HG03432 (cell line): Measurements from ENCODE around the gene CAMTA1.
A peak's percentile ranks its signal among the peaks of the same experiment; 100 is the strongest.
"Not testable (repeated sequence)": the region's sequence is repeated elsewhere in the genome, so short reads cannot be mapped to it uniquely, and the experiment has no call there.

ENCODE experiments used
- ATAC-seq: cut with Tn5 transposase; IDR thresholded peaks from one replicate; pipeline ENCODE4 v1.9.1; 2021; ENCODE audit warnings: mild to moderate bottlenecking, moderate library complexity; ENCODE audit not compliant: unreplicated experiment

The CAMTA1 gene

GRCh38 chr1:6810146-6810734 lies 25.0 kb downstream of the CAMTA1 start:
- ATAC-seq = not testable (repeated sequence)

- ATAC-seq = no peak
Observed at GRCh38 chr1:6811583-6811982, 26.3 kb downstream of the CAMTA1 start.

GRCh38 chr1:6813165-6813564 lies 27.9 kb downstream of the CAMTA1 start:
- no peak for ATAC-seq

- ATAC-seq = no peak
Observed at GRCh38 chr1:6815726-6816125, 30.5 kb downstream of the CAMTA1 start.

GRCh38 chr1:6819246-6820040 lies 34.2 kb downstream of the CAMTA1 start:
- no peak for ATAC-seq

GRCh38 chr1:6820899-6821298 lies 35.6 kb downstream of the CAMTA1 start:
- ATAC-seq = no peak

- ATAC-seq = peak; percentile 73
Observed at GRCh38 chr1:6822530-6823359, 37.5 kb downstream of the CAMTA1 start.

GRCh38 chr1:6823793-6824192 lies 38.5 kb downstream of the CAMTA1 start:
- ATAC-seq = no peak

- no peak for ATAC-seq
Observed at GRCh38 chr1:6824665-6825368, 39.6 kb downstream of the CAMTA1 start.

GRCh38 chr1:6825828-6826227 lies 40.6 kb downstream of the CAMTA1 start:
- no peak for ATAC-seq

GRCh38 chr1:6827079-6827478 lies 41.8 kb downstream of the CAMTA1 start:
- ATAC-seq = no peak

GRCh38 chr1:6827630-6828165 lies 42.4 kb downstream of the CAMTA1 start:
- no peak for ATAC-seq

- no peak for ATAC-seq
Observed at GRCh38 chr1:6831366-6831765, 46.1 kb downstream of the CAMTA1 start.

GRCh38 chr1:6832006-6832405 lies 46.8 kb downstream of the CAMTA1 start:
- ATAC-seq = not testable (repeated sequence)

GRCh38 chr1:6832531-6833188 lies 47.4 kb downstream of the CAMTA1 start:
- no peak for ATAC-seq

- ATAC-seq = no peak
Observed at GRCh38 chr1:6833804-6834203, 48.5 kb downstream of the CAMTA1 start.

- no peak for ATAC-seq
Observed at GRCh38 chr1:6834366-6834765, 49.1 kb downstream of the CAMTA1 start.

GRCh38 chr1:6835139-6835538 lies 49.9 kb downstream of the CAMTA1 start:
- ATAC-seq = no peak

GRCh38 chr1:6842301-6842700 lies 57.0 kb downstream of the CAMTA1 start:
- no peak for ATAC-seq

GRCh38 chr1:6845786-6846185 lies 60.5 kb downstream of the CAMTA1 start:
- ATAC-seq = not testable (repeated sequence)
